Activated naive CD4-positive, alpha-beta T cell treated with anti-CD3 and anti-CD28 coated beads, Interleukin-2, amount 10 ng/mL, durations not matched to agents 7 days and 5 days (primary cell): ENCODE data around the gene DDI2.

Source experiments
- CTCF ChIA-PET: fragments of 350-600 bp; sonication (Branson Sonifier 250); formaldehyde crosslinking; loops from one replicate; lab custom pipeline; 2021; ENCODE audit warnings: antibody characterized with exemption; lab: Charles Lee
- DNase-seq: peaks from one replicate; pipeline ENCODE4 v3.0.0-alpha.2; 2020
- H3K27ac Mint-ChIP-seq: one replicate; pipeline ENCODE4 v1.8.0; 2021; ENCODE audit warnings: mild to moderate bottlenecking, moderate library complexity, mixed read lengths
- H3K27me3 Mint-ChIP-seq: one replicate; pipeline ENCODE4 v1.8.0; 2021; ENCODE audit warnings: mild to moderate bottlenecking, mixed read lengths
- H3K36me3 Mint-ChIP-seq: one replicate; pipeline ENCODE4 v1.8.0; 2021; ENCODE audit warnings: mixed read lengths
- H3K4me1 Mint-ChIP-seq: one replicate; pipeline ENCODE4 v1.8.0; 2021; ENCODE audit warnings: mixed read lengths
- H3K4me3 Mint-ChIP-seq: one replicate; pipeline ENCODE4 v1.8.0; 2021; ENCODE audit warnings: mild to moderate bottlenecking, moderate library complexity, mixed read lengths
- H3K9me3 Mint-ChIP-seq: one replicate; pipeline ENCODE4 v1.8.0; 2021; ENCODE audit warnings: mixed read lengths

DDI2 gene

DNA sequence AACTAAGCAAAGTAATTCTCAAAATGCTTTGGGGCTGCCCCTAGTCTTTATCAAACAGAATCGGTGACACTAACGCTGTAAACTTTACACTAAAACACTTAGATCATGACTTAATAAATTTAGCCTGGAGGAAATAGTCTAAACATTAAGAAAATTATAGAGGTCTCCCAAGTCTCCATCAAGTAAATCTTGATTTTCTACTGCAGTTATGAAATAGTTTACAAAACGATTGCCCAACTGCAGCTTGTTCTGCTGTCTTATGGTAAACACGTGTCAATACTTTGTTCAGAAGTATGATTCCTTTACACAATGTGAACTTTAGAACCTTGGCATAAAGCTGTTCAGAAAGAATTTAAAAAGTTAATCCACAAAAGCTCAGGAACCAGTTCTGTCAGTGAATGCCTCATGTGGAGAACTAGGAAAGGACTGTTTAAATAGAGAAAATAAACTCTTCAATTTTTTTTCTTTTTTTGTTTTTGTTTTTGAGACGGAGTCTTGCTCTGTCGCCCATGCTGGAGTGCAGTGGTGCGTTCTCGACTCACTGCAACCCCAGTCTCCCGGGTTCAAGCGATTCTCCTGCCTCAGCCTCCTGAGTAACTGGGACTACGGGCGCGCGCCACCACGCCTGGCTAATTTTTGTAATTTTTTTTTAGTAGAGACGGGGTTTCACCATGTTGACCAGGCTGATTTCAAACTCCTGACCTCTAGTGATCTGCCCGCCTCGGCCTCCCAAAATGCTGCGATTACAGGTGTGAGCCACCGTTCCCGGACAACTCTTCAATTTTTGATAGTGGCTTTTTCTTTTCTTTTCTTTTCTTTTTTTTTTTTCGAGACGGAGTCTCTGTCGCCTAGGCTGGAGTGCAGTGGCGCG, 1.6 kb downstream of the DDI2 start:
- H3K36me3 Mint-ChIP-seq, result peaks cover 18% of the 10 kb centered on the region
- no peak for DNase-seq
- H3K27ac Mint-ChIP-seq, result peak overlapping the region; percentile 94
- H3K27me3 Mint-ChIP-seq, result peaks cover 4% of the 10 kb centered on the region
- H3K4me1 Mint-ChIP-seq, result peaks cover 62% of the 10 kb centered on the region
- H3K4me3 Mint-ChIP-seq, result peak overlapping the region; percentile 94
- CTCF ChIA-PET, result interaction anchor here (0.7 to 1.0 kb wide), 3 partner anchors 15 to 122 kb away, joined by 3 read pairs; no protein-coding TSS in a partner anchor
- no peaks in the 10 kb centered on the region for H3K9me3 Mint-ChIP-seq

GRCh38 chr1:15620155-15620545, 2.9 kb downstream of the DDI2 start:
- Mint-ChIP-seq H3K4me1 (peaks cover 70% of the 10 kb centered on the region), H3K36me3 (peaks cover 18% of the 10 kb centered on the region), H3K27ac (peak overlapping the region; percentile 69), H3K4me3 (peak overlapping the region; percentile 47), H3K27me3 (no peaks in the 10 kb centered on the region), H3K9me3 (no peaks in the 10 kb centered on the region)
- CTCF ChIA-PET, result interaction anchor here (1.0 kb wide), 1 partner anchor 26 kb away, joined by 3 read pairs; no protein-coding TSS in a partner anchor
- DNase-seq, result no peak

DNA sequence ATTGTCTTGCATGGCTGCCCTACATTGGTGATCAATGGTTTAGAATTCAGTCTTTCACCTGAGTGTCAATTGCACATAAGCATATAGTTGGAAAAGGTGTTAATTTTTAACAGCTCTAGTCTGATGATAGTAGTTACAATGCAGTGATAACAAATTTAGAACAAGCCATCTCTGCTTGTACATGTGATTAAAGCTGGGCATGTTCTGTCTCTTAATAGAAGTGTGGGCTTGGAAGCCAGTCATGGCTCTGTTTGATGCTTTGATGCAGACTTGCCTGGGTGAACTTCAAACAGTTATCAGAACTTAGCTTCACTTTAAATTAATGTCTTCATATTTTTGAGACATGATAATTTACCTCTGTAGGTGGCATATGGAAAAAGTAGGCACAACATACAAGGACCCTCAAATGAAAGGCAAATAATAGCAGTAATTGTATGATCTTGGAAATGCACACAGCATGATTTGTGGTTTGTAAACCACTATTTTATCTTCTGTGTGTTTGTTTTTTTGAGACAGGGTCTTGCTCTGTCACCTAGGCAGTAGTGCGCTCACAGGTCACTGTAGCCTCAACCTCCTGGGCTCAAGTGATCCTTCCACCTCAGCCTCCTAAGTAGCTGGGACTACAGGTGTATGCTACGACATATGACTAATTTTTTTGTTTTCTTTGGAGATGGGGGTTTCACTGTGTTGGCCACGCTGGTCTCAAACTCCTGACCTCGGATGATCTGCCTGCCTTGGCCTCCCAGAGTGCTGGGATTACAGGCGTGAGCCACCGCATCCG, 3.8 kb downstream of the DDI2 start:
- CTCF ChIA-PET, result interaction anchor here (0.9 to 1.0 kb wide), 2 partner anchors 9 to 27 kb away, joined by 3 read pairs; no protein-coding TSS in a partner anchor

DNA sequence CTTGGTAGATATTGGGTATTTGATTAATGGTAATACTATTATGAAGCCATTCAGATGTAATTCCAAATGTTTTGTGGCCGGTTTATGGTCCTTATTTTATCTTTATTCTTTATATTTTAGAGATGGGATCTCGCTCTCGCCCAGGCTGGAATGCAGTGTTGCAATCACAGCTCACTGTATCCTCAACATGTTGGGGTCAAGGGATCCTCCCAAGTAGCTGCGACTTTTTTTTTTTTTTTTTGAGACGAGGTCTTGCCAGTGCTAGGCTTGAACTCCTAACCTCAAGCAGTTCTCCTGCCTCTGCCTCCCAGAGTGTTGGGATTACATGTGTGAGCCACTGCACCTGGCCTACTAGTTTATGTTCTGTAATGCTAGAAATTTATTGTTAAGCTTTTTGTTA, 4.7 kb downstream of the DDI2 start:
- Mint-ChIP-seq H3K9me3 (no peaks in the 10 kb centered on the region), H3K4me1 (peaks cover 57% of the 10 kb centered on the region), H3K27ac (no peak overlapping the region), H3K4me3 (no peak overlapping the region), H3K27me3 (no peaks in the 10 kb centered on the region), H3K36me3 (peaks cover 27% of the 10 kb centered on the region)
- CTCF ChIA-PET, result no interaction called here
- DNase-seq, result no peak

More for the DNA sequence above, 3.8 kb downstream of the DDI2 start:
- Mint-ChIP-seq H3K36me3 (peaks cover 19% of the 10 kb centered on the region), H3K4me1 (peaks cover 66% of the 10 kb centered on the region), H3K27ac (peak overlapping the region; percentile 24), H3K27me3 (no peaks in the 10 kb centered on the region), H3K4me3 (no peak overlapping the region), H3K9me3 (no peaks in the 10 kb centered on the region)
- no peak for DNase-seq

DNA sequence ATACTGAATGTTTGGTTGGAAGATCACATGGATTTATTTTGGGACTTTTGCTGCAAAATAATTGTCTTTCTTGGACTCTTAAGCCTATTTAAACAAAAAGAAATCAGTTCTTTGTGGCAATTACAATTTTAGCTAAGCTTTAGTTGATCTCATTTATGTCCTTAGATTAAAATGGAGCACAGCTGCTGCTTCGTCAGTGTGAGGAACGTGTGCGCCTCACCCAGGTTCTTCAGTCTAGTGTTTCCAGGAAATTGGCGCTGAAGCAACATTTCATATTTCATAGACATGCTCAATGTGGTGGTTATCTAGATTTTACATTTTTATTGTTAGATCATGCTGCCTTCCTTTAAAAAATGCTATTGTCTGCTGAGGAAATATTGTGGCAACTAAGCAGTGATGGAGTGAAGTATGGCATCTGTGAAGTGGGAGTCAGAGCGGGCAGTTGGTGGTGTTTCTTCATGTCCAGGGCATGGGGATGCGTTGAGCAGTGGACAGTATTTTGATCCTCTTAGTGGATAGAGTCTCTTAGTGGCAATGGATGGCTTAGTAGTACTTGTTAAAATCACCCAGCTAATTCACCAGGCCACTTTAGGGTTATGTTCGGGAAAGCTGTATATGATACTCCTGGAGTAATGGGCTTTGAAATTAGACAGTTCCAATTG, 5.6 kb downstream of the DDI2 start:
- Mint-ChIP-seq H3K27ac (no peak overlapping the region), H3K4me1 (peaks cover 56% of the 10 kb centered on the region), H3K9me3 (no peaks in the 10 kb centered on the region), H3K36me3 (peaks cover 33% of the 10 kb centered on the region), H3K27me3 (no peaks in the 10 kb centered on the region), H3K4me3 (no peak overlapping the region)
- DNase-seq, result no peak
- CTCF ChIA-PET, result no interaction called here

- CTCF ChIA-PET, result no interaction called here
- H3K27me3 Mint-ChIP-seq, result no peaks in the 10 kb centered on the region
- H3K36me3 Mint-ChIP-seq, result peaks cover 35% of the 10 kb centered on the region
- no peaks in the 10 kb centered on the region for H3K9me3 Mint-ChIP-seq
- H3K4me1 Mint-ChIP-seq, result peaks cover 53% of the 10 kb centered on the region
- no peak overlapping the region for H3K4me3 Mint-ChIP-seq
- no peak overlapping the region for H3K27ac Mint-ChIP-seq
- DNase-seq, result no peak
These were observed 6.2 kb downstream of the DDI2 start for GRCh38 chr1:15623435-15623834.

DNA sequence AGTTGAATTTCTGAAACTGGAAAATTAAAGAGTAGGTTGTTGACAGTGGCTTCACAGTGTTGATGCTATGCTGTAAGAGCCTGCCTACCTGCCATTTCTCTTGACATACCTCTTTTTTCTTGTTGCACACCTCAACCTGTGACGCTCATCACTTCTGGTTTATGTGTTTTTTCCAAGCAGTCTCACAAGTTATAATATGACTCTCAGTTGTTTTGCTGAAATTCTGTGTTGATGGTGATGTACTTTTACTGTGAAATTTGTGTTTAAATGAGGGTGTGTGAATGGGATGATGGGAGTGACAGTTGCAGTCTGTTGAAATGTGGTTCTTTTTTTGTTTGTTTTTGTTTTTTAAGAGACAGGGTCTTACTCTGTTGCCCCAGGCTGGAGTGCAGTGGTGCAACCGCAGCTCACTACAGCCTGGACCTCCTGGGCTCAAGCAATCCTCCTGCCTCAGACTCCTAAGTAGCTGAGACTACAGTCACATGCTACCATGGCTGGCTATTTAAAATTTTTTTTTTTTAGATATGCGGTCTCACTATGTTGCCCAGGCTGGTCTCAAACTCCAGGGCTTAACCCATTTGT, 7.0 kb downstream of the DDI2 start:
- Mint-ChIP-seq H3K9me3 (no peaks in the 10 kb centered on the region), H3K27ac (no peak overlapping the region), H3K4me1 (peaks cover 45% of the 10 kb centered on the region), H3K27me3 (no peaks in the 10 kb centered on the region), H3K4me3 (no peak overlapping the region), H3K36me3 (peaks cover 34% of the 10 kb centered on the region)
- DNase-seq, result no peak
- CTCF ChIA-PET, result no interaction called here

DNA sequence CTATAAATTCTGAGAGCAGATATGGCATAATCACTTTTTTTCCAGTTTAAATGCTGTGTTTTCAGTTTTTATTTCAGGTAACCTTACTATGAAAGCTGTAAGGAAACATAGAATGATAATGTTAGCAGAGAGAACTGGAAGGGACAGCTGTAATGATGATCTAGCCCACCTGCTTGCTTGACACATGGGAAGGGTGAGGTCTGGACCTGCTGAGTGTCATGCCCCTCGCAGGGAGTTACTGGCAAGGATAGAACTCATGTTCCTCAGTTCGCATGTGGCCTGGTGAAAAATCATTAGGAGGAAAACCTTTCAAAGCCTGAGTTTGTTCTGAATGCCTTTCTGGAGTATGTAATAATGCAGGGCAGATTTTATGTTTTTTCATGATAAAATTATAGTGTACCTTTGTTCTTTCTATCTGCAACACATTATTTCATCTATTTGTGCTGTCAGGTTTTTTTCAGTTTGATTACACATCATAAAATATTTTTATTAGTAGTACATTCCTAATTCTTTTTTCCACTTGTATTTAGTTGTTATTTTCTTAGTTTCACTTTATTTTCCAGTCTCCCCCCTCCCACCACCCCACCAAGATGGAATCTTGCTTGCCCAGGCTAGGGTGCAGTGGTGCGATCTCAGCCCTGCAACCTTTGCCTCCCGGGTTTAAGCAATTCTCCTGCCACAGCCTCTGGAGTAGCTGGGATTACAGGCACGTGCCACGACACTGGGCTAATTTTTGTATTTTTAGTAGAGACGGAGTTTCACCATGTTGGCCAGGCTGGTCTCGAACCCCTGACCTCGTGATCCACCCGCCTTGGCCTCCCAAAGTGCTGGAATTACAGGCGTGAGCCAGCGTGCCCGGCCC, 8.0 kb downstream of the DDI2 start:
- Mint-ChIP-seq H3K4me3 (no peak overlapping the region), H3K4me1 (peaks cover 35% of the 10 kb centered on the region), H3K27me3 (no peaks in the 10 kb centered on the region), H3K27ac (no peak overlapping the region), H3K36me3 (peaks cover 38% of the 10 kb centered on the region), H3K9me3 (no peaks in the 10 kb centered on the region)
- no peak for DNase-seq
- CTCF ChIA-PET, result no interaction called here

DNA sequence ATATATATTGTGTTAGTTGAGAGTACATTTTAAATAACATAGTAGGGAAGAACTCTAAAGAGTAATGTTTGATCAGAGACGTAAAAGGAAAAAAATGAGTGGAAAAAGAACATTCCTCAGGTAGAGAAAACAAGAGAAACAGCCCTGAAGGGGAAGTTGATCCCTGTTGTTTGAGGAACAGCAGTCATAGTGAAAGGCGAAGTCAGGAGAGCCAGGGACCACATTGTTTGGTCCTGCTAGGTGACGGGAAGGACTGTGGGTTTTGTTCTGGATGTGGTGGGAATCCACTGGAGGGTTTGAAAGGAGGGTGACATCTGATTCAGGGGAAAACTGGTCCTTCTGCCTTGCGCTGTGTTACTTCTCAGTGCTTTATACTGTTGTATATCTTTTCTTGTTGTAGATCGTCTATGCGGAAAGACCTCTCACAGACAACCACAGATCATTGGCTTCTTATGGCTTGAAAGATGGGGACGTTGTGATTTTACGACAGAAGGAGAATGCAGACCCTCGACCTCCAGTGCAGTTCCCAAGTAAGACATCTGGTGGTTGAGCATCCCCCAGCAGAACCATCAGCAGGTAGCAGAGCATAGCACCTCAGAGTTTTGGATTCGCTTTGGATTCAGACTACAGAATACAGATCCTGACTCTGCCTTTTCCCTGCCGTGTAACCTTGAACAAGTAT, 9.2 kb downstream of the DDI2 start:
- CTCF ChIA-PET, result no interaction called here

GRCh38 chr1:15627343-15627988, 10.2 kb downstream of the DDI2 start:
- DNase-seq, result no peak
- H3K4me1 Mint-ChIP-seq, result peaks cover 17% of the 10 kb centered on the region
- no peak overlapping the region for H3K4me3 Mint-ChIP-seq
- no peaks in the 10 kb centered on the region for H3K27me3 Mint-ChIP-seq
- CTCF ChIA-PET, result interaction anchor here (0.6 kb wide), 1 partner anchor 16 kb away, joined by 4 read pairs; no protein-coding TSS in a partner anchor
- H3K36me3 Mint-ChIP-seq, result peaks cover 43% of the 10 kb centered on the region
- no peaks in the 10 kb centered on the region for H3K9me3 Mint-ChIP-seq
- H3K27ac Mint-ChIP-seq, result peak overlapping the region; percentile 1

More for the DNA sequence above, 9.2 kb downstream of the DDI2 start:
- no peak for DNase-seq
- no peaks in the 10 kb centered on the region for H3K9me3 Mint-ChIP-seq
- H3K36me3 Mint-ChIP-seq, result peaks cover 42% of the 10 kb centered on the region
- H3K27me3 Mint-ChIP-seq, result no peaks in the 10 kb centered on the region
- H3K27ac Mint-ChIP-seq, result no peak overlapping the region
- peaks cover 24% of the 10 kb centered on the region for H3K4me1 Mint-ChIP-seq
- no peak overlapping the region for H3K4me3 Mint-ChIP-seq

- Mint-ChIP-seq H3K27me3 (no peaks in the 10 kb centered on the region), H3K36me3 (peaks cover 40% of the 10 kb centered on the region), H3K4me3 (no peak overlapping the region), H3K27ac (no peak overlapping the region), H3K9me3 (no peaks in the 10 kb centered on the region), H3K4me1 (peaks cover 12% of the 10 kb centered on the region)
- DNase-seq, result no peak
- CTCF ChIA-PET, result no interaction called here
These were observed 10.7 kb downstream of the DDI2 start for GRCh38 chr1:15628003-15628402.

DNA sequence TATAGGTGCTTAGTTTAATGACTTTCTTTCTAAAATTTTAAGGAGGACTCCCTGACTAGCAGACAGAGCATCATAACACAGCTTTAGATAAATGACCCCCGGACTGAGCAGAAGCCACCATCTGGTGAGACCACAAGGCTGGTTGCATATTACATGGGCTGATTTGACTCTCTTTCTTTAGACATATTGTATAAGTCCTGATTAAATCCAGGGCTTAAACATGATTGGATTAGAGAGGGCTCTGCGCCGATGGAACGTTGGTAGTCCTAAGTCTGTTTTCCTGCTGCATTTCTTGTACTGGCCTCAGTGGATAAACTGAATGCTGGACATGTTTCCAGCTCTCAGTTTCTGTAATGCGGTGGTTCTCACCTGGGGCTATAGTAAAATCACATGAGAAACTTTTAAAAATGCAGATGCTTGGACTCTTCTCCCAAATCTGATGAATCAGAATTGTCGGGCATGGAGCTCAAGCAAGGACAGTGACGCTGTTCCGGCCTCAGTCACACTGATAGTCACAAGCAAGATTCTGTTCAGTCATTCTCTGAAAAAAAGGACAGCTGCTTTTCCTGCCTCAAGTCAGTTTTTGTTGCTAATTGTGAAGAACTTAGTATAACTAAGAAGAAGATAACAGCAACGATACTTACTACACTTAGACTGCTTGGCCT, 16.6 kb downstream of the DDI2 start:
- Mint-ChIP-seq H3K9me3 (no peaks in the 10 kb centered on the region), H3K4me1 (no peaks in the 10 kb centered on the region), H3K27ac (no peak overlapping the region), H3K36me3 (peaks cover 63% of the 10 kb centered on the region), H3K27me3 (no peaks in the 10 kb centered on the region), H3K4me3 (no peak overlapping the region)
- CTCF ChIA-PET, result no interaction called here
- DNase-seq, result no peak
